HEK293 (cell line): ENCODE data around the gene SLC51B.

Experiments used
- CTCF ChIA-PET: fragments of 350-600 bp; formaldehyde crosslinking; extraction: SDS; loops from one replicate; lab custom pipeline; 2021; ENCODE audit warnings: antibody characterized with exemption; lab: Yijun Ruan, JAX
- POLR2A ChIA-PET: fragments of 300-600 bp; formaldehyde crosslinking; extraction: SDS; loops from one replicate; lab custom pipeline; 2020; ENCODE audit warnings: antibody characterized with exemption, inconsistent platforms; lab: Yijun Ruan, JAX
- H3K27ac ChIP-seq: fragments of 200-500 bp; sonication (Bioruptor generic); 2 replicates; pipeline ENCODE4 v1.5.1; 2014; ENCODE audit warnings: low read depth, low read length, control low read depth, inconsistent platforms; ENCODE audit errors: extremely low read depth
- H3K36me3 ChIP-seq, 2 experiments: fragments of 200-500 bp in 1 of 2; sonication (Bioruptor generic) in 1 of 2; 1 replicate in 1 of 2; 2 replicates in 1 of 2; pipeline ENCODE4 v1.5.1; 2014 to 2017; ENCODE audit warnings: inconsistent platforms in 2 of 2, low read length in 2 of 2; ENCODE audit not compliant: control insufficient read depth in 2 of 2, insufficient read depth in 1 of 2
- H3K4me1 ChIP-seq: fragments of 200-500 bp; sonication (Bioruptor generic); 2 replicates; pipeline ENCODE4 v1.5.1; 2014; ENCODE audit warnings: mild to moderate bottlenecking, low read length, inconsistent platforms; ENCODE audit not compliant: control insufficient read depth, insufficient read depth
- H3K4me3 ChIP-seq: 2 replicates; pipeline ENCODE4 v1.5.1; 2011; ENCODE audit warnings: low read depth, mild to moderate bottlenecking, control low read depth, low read length, moderate library complexity
- H3K9me3 ChIP-seq: fragments of 200-500 bp; sonication (Bioruptor generic); 2 replicates; pipeline ENCODE4 v1.5.1; 2014; ENCODE audit warnings: low read depth, low read length, inconsistent platforms; ENCODE audit not compliant: control insufficient read depth, insufficient read depth
- PRDM6 ChIP-seq: fragments of 450-650 bp; formaldehyde crosslinking; IDR thresholded peaks from 2 replicates; pipeline ENCODE4 v1.5.1; 2017; ENCODE audit warnings: missing biosample characterization, missing genetic modification characterization
- REST ChIP-seq: fragments of 450-650 bp; formaldehyde crosslinking; IDR thresholded peaks from 2 replicates; pipeline ENCODE4 v1.5.1; 2016; ENCODE audit warnings: missing biosample characterization, missing genetic modification characterization
- SCRT1 ChIP-seq: fragments of 450-650 bp; formaldehyde crosslinking; IDR thresholded peaks from 2 replicates; pipeline ENCODE4 v1.5.1; 2016; ENCODE audit warnings: missing biosample characterization, missing genetic modification characterization, borderline replicate concordance
- TSHZ1 ChIP-seq: fragments of 450-650 bp; formaldehyde crosslinking; IDR thresholded peaks from 2 replicates; pipeline ENCODE4 v1.5.1; 2016; ENCODE audit warnings: missing biosample characterization, missing genetic modification characterization, borderline replicate concordance
- ZBTB7A ChIP-seq: fragments of 450-650 bp; formaldehyde crosslinking; IDR thresholded peaks from 2 replicates; pipeline ENCODE4 v1.5.1; 2016; ENCODE audit warnings: low read depth, missing biosample characterization, missing genetic modification characterization
- ZNF211 ChIP-seq: fragments of 450-650 bp; formaldehyde crosslinking; IDR thresholded peaks from 2 replicates; pipeline ENCODE4 v1.5.1; 2016; ENCODE audit warnings: low read depth, missing biosample characterization, missing genetic modification characterization
- ZNF239 ChIP-seq: fragments of 450-650 bp; formaldehyde crosslinking; IDR thresholded peaks from 2 replicates; pipeline ENCODE4 v1.5.1; 2016; ENCODE audit warnings: missing biosample characterization, missing genetic modification characterization
- ZNF354C ChIP-seq: fragments of 450-650 bp; formaldehyde crosslinking; IDR thresholded peaks from 2 replicates; pipeline ENCODE4 v1.5.1; 2016; ENCODE audit warnings: missing biosample characterization, missing genetic modification characterization, low read depth, borderline replicate concordance
- ZNF654 ChIP-seq: fragments of 450-650 bp; formaldehyde crosslinking; IDR thresholded peaks from 2 replicates; pipeline ENCODE4 v1.5.1; 2016; ENCODE audit warnings: low read depth, missing biosample characterization, missing genetic modification characterization
- ZNF785 ChIP-seq: fragments of 450-650 bp; formaldehyde crosslinking; IDR thresholded peaks from 2 replicates; pipeline ENCODE4 v1.5.1; 2016; ENCODE audit warnings: missing biosample characterization, missing genetic modification characterization
- ZNF830 ChIP-seq: fragments of 450-650 bp; IDR thresholded peaks from 2 replicates; pipeline ENCODE4 v1.5.0; 2018; ENCODE audit warnings: missing biosample characterization, missing genetic modification characterization, low read depth, mild to moderate bottlenecking, moderate library complexity
- ZSCAN16 ChIP-seq: fragments of 450-650 bp; formaldehyde crosslinking; IDR thresholded peaks from 2 replicates; pipeline ENCODE4 v1.5.1; 2016; ENCODE audit warnings: missing biosample characterization, missing genetic modification characterization
- ZSCAN23 ChIP-seq: fragments of 450-650 bp; formaldehyde crosslinking; IDR thresholded peaks from 2 replicates; pipeline ENCODE4 v1.5.1; 2016; ENCODE audit warnings: missing biosample characterization, missing genetic modification characterization

The SLC51B gene

GRCh38 chr15:65101411-65101890 lies 56.3 kb downstream of the SLC51B start:
- Histone ChIP-seq H3K27ac (no peak overlapping the region), H3K4me3 (no peak overlapping the region), H3K9me3 (no peaks in the 10 kb centered on the region), H3K36me3 (peaks cover 0 to 53% of the 10 kb centered on the region in 2 experiments; a peak in 2 of 3 replicates), H3K4me1 (no peaks in the 10 kb centered on the region)
- no peak for TF ChIP-seq ZNF239 (tag by site-specific recombination)
- TF ChIP-seq ZNF830 (tag by site-specific recombination): no peak
- TF ChIP-seq ZNF785 (tag by site-specific recombination): no peak
- no peak for TF ChIP-seq REST (tag by site-specific recombination)
- TF ChIP-seq ZNF654: peak; percentile 33; the same call in 1 of the 2 replicates
- TF ChIP-seq ZNF354C: no peak
- CTCF ChIA-PET: interaction anchor here (0.6 to 1.8 kb wide), 30 partner anchors 8 to 1146 kb away, joined by 3 to 23 read pairs (median 4); partner anchors contain the start of gene UBAP1L
- POLR2A ChIA-PET: no interaction called here

GRCh38 chr15:65101891-65102708 lies 56.9 kb downstream of the SLC51B start:
- no peaks in the 10 kb centered on the region for H3K4me1 ChIP-seq
- H3K27ac ChIP-seq: no peak overlapping the region
- peaks cover 0 to 52% of the 10 kb centered on the region in 2 experiments; a peak in 2 of 3 replicates for H3K36me3 ChIP-seq
- no peaks in the 10 kb centered on the region for H3K9me3 ChIP-seq
- no peak for TF ChIP-seq ZSCAN16 (tag by site-specific recombination)
- TF ChIP-seq TSHZ1 (tag by site-specific recombination): no peak
- no peak for TF ChIP-seq ZSCAN23 (tag by site-specific recombination)
- no peak for TF ChIP-seq PRDM6 (tag by site-specific recombination)
- TF ChIP-seq ZNF239 (tag by site-specific recombination): no peak
- no peak for TF ChIP-seq SCRT1 (tag by site-specific recombination)
- TF ChIP-seq ZBTB7A (tag by site-specific recombination): no peak
- TF ChIP-seq ZNF211 (tag by site-specific recombination): no peak
- TF ChIP-seq, all 188 proteins: peak for 0
- no peak overlapping the region for H3K4me3 ChIP-seq
- CTCF ChIA-PET: interaction anchor here (0.7 to 1.8 kb wide), 22 partner anchors 9 to 1147 kb away, joined by 3 to 23 read pairs (median 4); partner anchors contain the start of gene UBAP1L
- POLR2A ChIA-PET: no interaction called here
